GM12878 (cell line): Measurements from ENCODE around the gene PRLH.

Source experiments
- NR2C1 ChIP-seq: fragments of 450-650 bp; IDR thresholded peaks from 2 replicates; pipeline ENCODE4 v1.6.1; 2017; ENCODE audit warnings: antibody characterized with exemption, mild to moderate bottlenecking, moderate library complexity
- USF2 ChIP-seq: IDR thresholded peaks from 2 replicates; pipeline ENCODE4 v1.6.1; 2011; ENCODE audit warnings: low read depth, low read length, improper control_type of control experiment, borderline replicate concordance

GRCh38 chr2:237596520-237597195 is 30.3 kb downstream of the PRLH start:
- TF ChIP-seq NR2C1 (no peak), USF2 (no peak)
